Heart left ventricle (tissue), 16 donors: ENCODE results near the gene MTRFR. TPM values are rescaled to one million over a fixed set of nuclear protein-coding genes. Genes with fewer than 3 reads are reported as not detected.
"Not testable (repeated sequence)": the region's sequence is repeated elsewhere in the genome, so short reads cannot be mapped to it uniquely, and the experiment has no call there.

Experiments
- ATAC-seq, 4 donors: fragments of 200-7000 bp; cut with Tn5 transposase; one replicate each; pipeline ENCODE4 v1.9.1; 2020 to 2022; ENCODE audit warnings: moderate library complexity in 4 of 4, mild to moderate bottlenecking in 3 of 4, moderate number of reproducible peaks in 1 of 4
- DNase-seq, 5 donors: peaks; one replicate each; pipeline ENCODE4 v3.0.0-alpha.2; 2020
- H3K27ac ChIP-seq, 12 donors: fragments of 200-600 bp; sonication (generic) in 4 of 12; one replicate each; pipeline versions ENCODE4 v1.5.0 to v1.8.0; 2016 to 2022; ENCODE audit warnings: mild to moderate bottlenecking in 2 of 12
- H3K27me3 ChIP-seq, 9 donors: fragments of 200-600 bp; sonication (generic) in 2 of 9; one replicate each; pipeline versions ENCODE4 v1.5.1 to v1.8.0; 2016 to 2022; ENCODE audit warnings: mild to moderate bottlenecking in 3 of 9
- H3K36me3 ChIP-seq, 9 donors: fragments of 200-600 bp; sonication (generic) in 2 of 9; one replicate each; pipeline versions ENCODE4 v1.5.0 to v1.8.0; 2018 to 2022; ENCODE audit warnings: mild to moderate bottlenecking in 2 of 9
- H3K4me1 ChIP-seq, 12 donors: fragments of 200-600 bp; sonication (generic) in 4 of 12; one replicate each; pipeline versions ENCODE4 v1.5.0 to v1.8.0; 2016 to 2022; ENCODE audit warnings: mild to moderate bottlenecking in 3 of 12
- H3K4me3 ChIP-seq, 12 donors: fragments of 200-600 bp; sonication (generic) in 4 of 12; one replicate each; pipeline versions ENCODE4 v1.5.0 to v1.8.0; 2017 to 2022; ENCODE audit warnings: mild to moderate bottlenecking in 9 of 12, moderate library complexity in 4 of 12
- H3K9me3 ChIP-seq, 12 donors: fragments of 200-600 bp; sonication (generic) in 4 of 12; one replicate each; pipeline versions ENCODE4 v1.5.0 to v1.8.0; 2016 to 2022; ENCODE audit warnings: mild to moderate bottlenecking in 1 of 12
- CTCF ChIP-seq, 12 donors: fragments of 200-600 bp; sonication (generic) in 4 of 12; IDR thresholded peaks; one replicate each; pipeline versions ENCODE4 v1.5.0 to v1.8.0; 2018 to 2022; ENCODE audit warnings: antibody characterized with exemption in 12 of 12, mild to moderate bottlenecking in 5 of 12
- POLR2A ChIP-seq, 2 donors: fragments of 450-650 bp; IDR thresholded peaks; one replicate each; pipeline ENCODE4 v1.6.1; 2017; ENCODE audit warnings: antibody characterized with exemption in 2 of 2, mild to moderate bottlenecking in 2 of 2, moderate library complexity in 2 of 2
- WGBS, 4 donors: extraction: QIAGEN DNeasy Blood & Tissue Kit in 2 of 4; methylation state at CpG; one replicate each; pipeline versions ENCODE4 v1.1.5 to v1.1.7; 2013 to 2018; 5-methylcytosine and 5-hydroxymethylcytosine counted together
- intact Hi-C, 10 donors: fragments of 100-400 bp; cut with DNase I; formaldehyde crosslinking; loops; one replicate each; pipeline versions ENCODE4 v1.11.1 to v1.14.2; 2022
- polyA plus RNA-seq, 2 donors: library from polyadenylated mRNA; stranded (reverse); fragments of 200-250 nt; gene quantifications; one replicate each; pipeline ENCODE4 v1.2.3, GENCODE V29; 2013
- total RNA-seq, 9 donors: library from RNA; depleted of rRNA in 2 of 9; stranded (reverse); fragments of >200 nt in 2 of 9; fragmentation: NEBNext Ultra II Directional in 3 of 9; extraction: Animal tissue kit (Norgen Biotek cat#: 25700) in 3 of 9; gene quantifications; one replicate each; pipeline versions ENCODE4 v1.1.0 to v1.2.4, GENCODE V29; 2016 to 2023
- donor health status: ischemic (EF 13 %, LVEDD 7.1; RV severe dilation, severe dysfunction).
- donor health status: healthy with polysubstance abuse.
- donor health status: DM: no; HTN: yes; CAD: no.
- donor health status: DM: no; HTN: no; CAD: no.
- donor health status: ischemic (EF 25% LVEDD 6.9; RV normal size, moderate dysfunction).
- donor health status: ischemic (EF 25% LVEDD 5.7; RV mildly dilated, moderate dysfunction).
- donor health status: healthy.
- donor health status: DM: yes; HTN: yes; CAD: no.
- donor health status: ischemic (EF 35%, LVEDD 5.7; RV mildly dilated, moderate dysfunction).
- donor health status: nonischemic (EF 11% LVEDD 7.7; RV severe dilation, severe dysfunction).
- donor health status: DM: yes; HTN: yes; CAD: no.
- donor health status: PGD.
- donor health status: ischemic (EF 29% LVEDD 5.4; RV normal size, mild dysfunction).
- donor health status: nonischemic (EF 23%, LVEDD 6.1; RV moderate dilation, normal function).

The MTRFR gene
- total and polyA plus RNA-seq, 11 donors: 7.9 to 16.0 (median 11.8) TPM

GRCh38 chr12:123242116-123242904 is 9.1 kb downstream of the MTRFR start:
- intact Hi-C loops: no loop called here
- H3K4me1 ChIP-seq: peaks cover 5 to 36% (median 17%) of the 10 kb centered on the region in 12 donors
- peak overlapping the region in 2 of 12 donors; percentile 7 to 10 for H3K4me3 ChIP-seq
- ATAC-seq: peak; percentile 33 to 67 (median 59)
- WGBS, 4 donors: 22 to 38% (median 24%) methylated on average over 11 of the region's 11 CpGs
- TF ChIP-seq CTCF (IDR thresholded peaks at IDR 0.05): no peak
- no peak for TF ChIP-seq POLR2A (IDR thresholded peaks at IDR 0.05)
- H3K27me3 ChIP-seq: no peaks in the 10 kb centered on the region
- H3K36me3 ChIP-seq: peaks cover 0 to 13% (median 5%) of the 10 kb centered on the region in 9 donors
- DNase-seq: no peak
- peak overlapping the region in 9 of 12 donors; percentile 3 to 76 (median 34) for H3K27ac ChIP-seq
- H3K9me3 ChIP-seq: no peaks in the 10 kb centered on the region

- DNase-seq (no peak), ATAC-seq (peak in 1 of 4 donors; percentile 23)
- Histone ChIP-seq H3K4me1 (peaks cover 5 to 28% (median 16%) of the 10 kb centered on the region in 12 donors), H3K9me3 (peaks cover 0 to 8% (median 0%) of the 10 kb centered on the region in 12 donors), H3K27ac (no peak overlapping the region), H3K36me3 (peaks cover 0 to 16% (median 5%) of the 10 kb centered on the region in 9 donors), H3K27me3 (no peaks in the 10 kb centered on the region), H3K4me3 (no peak overlapping the region)
- TF ChIP-seq CTCF (IDR thresholded peaks at IDR 0.05): no peak
- WGBS, 4 donors: 76 to 89% (median 80%) methylated on average over 7 of the region's 7 CpGs
- intact Hi-C loops: no loop called here
Observed at GRCh38 chr12:123243671-123244262, 10.5 kb downstream of the MTRFR start.

GRCh38 chr12:123245678-123246077 is 12.4 kb downstream of the MTRFR start:
- TF ChIP-seq CTCF (IDR thresholded peaks at IDR 0.05) (no peak), POLR2A (IDR thresholded peaks at IDR 0.05) (no peak)
- 79 to 89% (median 88%) methylated on average over 3 of the region's 3 CpGs for WGBS, 4 donors
- H3K27ac ChIP-seq: no peak overlapping the region
- H3K4me1 ChIP-seq: peaks cover 5 to 32% (median 18%) of the 10 kb centered on the region in 12 donors
- ATAC-seq (no peak), DNase-seq (no peak)
- H3K27me3 ChIP-seq: no peaks in the 10 kb centered on the region
- H3K9me3 ChIP-seq: peaks cover 0 to 8% (median 0%) of the 10 kb centered on the region in 12 donors
- no peak overlapping the region for H3K4me3 ChIP-seq
- intact Hi-C loops: no loop called here
- H3K36me3 ChIP-seq: peaks cover 0 to 22% (median 4%) of the 10 kb centered on the region in 9 donors

GRCh38 chr12:123248129-123248528 is 14.9 kb downstream of the MTRFR start:
- H3K4me3 ChIP-seq, H3K27ac ChIP-seq, ATAC-seq, intact Hi-C loops, H3K27me3 ChIP-seq, H3K9me3 ChIP-seq, DNase-seq: not testable (repeated sequence)
- H3K4me1 ChIP-seq: peaks cover 0 to 30% (median 7%) of the 10 kb centered on the region in 12 donors
- H3K36me3 ChIP-seq: peaks cover 0 to 20% (median 0%) of the 10 kb centered on the region in 9 donors
- 92 to 99% (median 96%) methylated on average over 2 of the region's 2 CpGs for WGBS, 4 donors

GRCh38 chr12:123248996-123249741 is 15.9 kb downstream of the MTRFR start:
- intact Hi-C loops, H3K27me3 ChIP-seq, H3K4me3 ChIP-seq, H3K9me3 ChIP-seq, H3K27ac ChIP-seq: not testable (repeated sequence)
- 79 to 97% (median 94%) methylated on average over 6 to 26 of the region's 26 CpGs for WGBS, 4 donors
- peak in 2 of 4 donors; percentile 19 to 52 for ATAC-seq
- peaks cover 0 to 35% (median 8%) of the 10 kb centered on the region in 12 donors for H3K4me1 ChIP-seq
- H3K36me3 ChIP-seq: peaks cover 0 to 28% (median 8%) of the 10 kb centered on the region in 9 donors
- peak in 1 of 5 donors; percentile 46 for DNase-seq
